Parathyroid adenoma (tissue), 2 donors: Measurements from ENCODE around the gene SPECC1.
"Not testable (repeated sequence)": the region's sequence is repeated elsewhere in the genome, so short reads cannot be mapped to it uniquely, and the experiment has no call there.

Source experiments
- H2AFZ ChIP-seq: fragments of 300-600 bp; sonication (generic); one replicate; pipeline ENCODE4 v1.7.0; 2017; ENCODE audit warnings: antibody characterized with exemption, mild to moderate bottlenecking
- H3K27ac ChIP-seq: fragments of 300-600 bp; sonication (generic); one replicate; pipeline ENCODE4 v1.7.0; 2017
- H3K27me3 ChIP-seq: fragments of 300-600 bp; sonication (generic); one replicate; pipeline ENCODE4 v1.7.0; 2017; ENCODE audit warnings: low read length; ENCODE audit not compliant: control insufficient read depth, insufficient read depth
- H3K36me3 ChIP-seq: fragments of 300-600 bp; sonication (generic); one replicate; pipeline ENCODE4 v1.7.0; 2017; ENCODE audit warnings: low read length; ENCODE audit not compliant: control insufficient read depth, insufficient read depth
- H3K4me1 ChIP-seq: fragments of 300-600 bp; sonication (generic); one replicate; pipeline ENCODE4 v1.7.0; 2017; ENCODE audit warnings: control low read depth
- H3K4me2 ChIP-seq: fragments of 300-600 bp; sonication (generic); one replicate; pipeline ENCODE4 v1.7.0; 2017; ENCODE audit warnings: low read length
- H3K4me3 ChIP-seq: fragments of 300-600 bp; sonication (generic); one replicate; pipeline ENCODE4 v1.7.0; 2017; ENCODE audit warnings: low read depth, low read length
- H3K79me2 ChIP-seq: fragments of 300-600 bp; sonication (generic); one replicate; pipeline ENCODE4 v1.7.0; 2017; ENCODE audit warnings: control low read depth
- H3K9ac ChIP-seq: fragments of 300-600 bp; sonication (generic); one replicate; pipeline ENCODE4 v1.7.0; 2017; ENCODE audit warnings: mild to moderate bottlenecking
- H3K9me3 ChIP-seq: fragments of 300-600 bp; sonication (generic); one replicate; pipeline ENCODE4 v1.7.0; 2017; ENCODE audit warnings: low read length; ENCODE audit not compliant: control insufficient read depth
- TF ChIP-seq, protein P1 (sequence below): fragments of 300-600 bp; sonication (generic); IDR thresholded peaks from one replicate; pipeline ENCODE4 v1.7.0; 2017; ENCODE audit warnings: antibody characterized with exemption, mild to moderate bottlenecking
- donor health status: primary hyperparathyroidism.

The SPECC1 gene

DNA sequence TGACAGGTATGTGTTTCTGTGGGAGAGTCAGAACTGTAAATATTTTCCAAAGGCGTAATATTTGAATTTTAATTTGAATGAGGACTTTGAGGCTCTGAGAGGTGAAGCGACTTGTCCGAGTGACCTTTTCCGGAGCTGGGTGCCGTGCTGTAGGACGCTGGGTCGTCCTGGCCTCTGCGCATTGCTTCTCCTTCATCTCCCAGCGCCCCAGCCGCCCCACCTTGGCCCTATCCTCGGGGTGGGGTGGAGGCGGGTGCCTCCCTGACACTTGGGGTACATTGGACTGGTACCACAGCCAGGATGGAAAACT lies 147.8 kb downstream of the SPECC1 start:
- no peaks in the 10 kb centered on the region for H3K9me3 ChIP-seq
- no peak overlapping the region for H3K27ac ChIP-seq
- H3K4me1 ChIP-seq, result no peaks in the 10 kb centered on the region
- H3K4me3 ChIP-seq, result no peak overlapping the region
- H3K4me2 ChIP-seq, result peak overlapping the region; percentile 92
- peak overlapping the region; percentile 84 for H2AFZ ChIP-seq
- H3K9ac ChIP-seq, result no peak overlapping the region
- H3K27me3 ChIP-seq, result no peaks in the 10 kb centered on the region
- TF ChIP-seq, protein P1, sequence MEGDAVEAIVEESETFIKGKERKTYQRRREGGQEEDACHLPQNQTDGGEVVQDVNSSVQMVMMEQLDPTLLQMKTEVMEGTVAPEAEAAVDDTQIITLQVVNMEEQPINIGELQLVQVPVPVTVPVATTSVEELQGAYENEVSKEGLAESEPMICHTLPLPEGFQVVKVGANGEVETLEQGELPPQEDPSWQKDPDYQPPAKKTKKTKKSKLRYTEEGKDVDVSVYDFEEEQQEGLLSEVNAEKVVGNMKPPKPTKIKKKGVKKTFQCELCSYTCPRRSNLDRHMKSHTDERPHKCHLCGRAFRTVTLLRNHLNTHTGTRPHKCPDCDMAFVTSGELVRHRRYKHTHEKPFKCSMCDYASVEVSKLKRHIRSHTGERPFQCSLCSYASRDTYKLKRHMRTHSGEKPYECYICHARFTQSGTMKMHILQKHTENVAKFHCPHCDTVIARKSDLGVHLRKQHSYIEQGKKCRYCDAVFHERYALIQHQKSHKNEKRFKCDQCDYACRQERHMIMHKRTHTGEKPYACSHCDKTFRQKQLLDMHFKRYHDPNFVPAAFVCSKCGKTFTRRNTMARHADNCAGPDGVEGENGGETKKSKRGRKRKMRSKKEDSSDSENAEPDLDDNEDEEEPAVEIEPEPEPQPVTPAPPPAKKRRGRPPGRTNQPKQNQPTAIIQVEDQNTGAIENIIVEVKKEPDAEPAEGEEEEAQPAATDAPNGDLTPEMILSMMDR, result no peak
- H3K79me2 ChIP-seq, result no peaks in the 10 kb centered on the region
- no peaks in the 10 kb centered on the region for H3K36me3 ChIP-seq

DNA sequence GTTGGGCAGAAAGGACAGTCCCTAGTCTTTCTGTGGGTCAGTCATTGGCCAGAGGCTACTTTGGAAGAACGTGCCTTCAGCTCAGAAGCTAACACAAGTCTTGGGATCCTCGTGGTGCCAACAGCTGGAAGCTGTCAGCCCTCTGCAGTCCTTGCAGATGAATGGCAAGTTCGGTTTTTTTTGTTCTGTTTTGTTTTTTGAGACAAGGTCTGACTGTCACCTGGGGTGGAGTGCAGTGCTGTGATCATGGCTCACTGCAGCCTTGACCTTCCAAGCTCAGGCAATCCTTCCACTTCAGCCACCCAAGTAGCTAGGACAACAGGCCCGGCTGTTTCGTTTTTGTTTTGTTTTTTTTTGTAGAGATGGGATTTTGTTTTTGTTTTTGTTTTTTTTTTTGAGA lies 149.4 kb downstream of the SPECC1 start:
- Histone ChIP-seq H3K4me1 (no peaks in the 10 kb centered on the region), H3K4me3 (no peak overlapping the region), H3K4me2 (no peak overlapping the region), H3K36me3 (no peaks in the 10 kb centered on the region), H3K9me3 (no peaks in the 10 kb centered on the region), H3K27me3 (no peaks in the 10 kb centered on the region), H3K9ac (no peak overlapping the region), H3K27ac (no peak overlapping the region), H2AFZ (no peak overlapping the region), H3K79me2 (no peaks in the 10 kb centered on the region)
- TF ChIP-seq, protein P1, result no peak

DNA sequence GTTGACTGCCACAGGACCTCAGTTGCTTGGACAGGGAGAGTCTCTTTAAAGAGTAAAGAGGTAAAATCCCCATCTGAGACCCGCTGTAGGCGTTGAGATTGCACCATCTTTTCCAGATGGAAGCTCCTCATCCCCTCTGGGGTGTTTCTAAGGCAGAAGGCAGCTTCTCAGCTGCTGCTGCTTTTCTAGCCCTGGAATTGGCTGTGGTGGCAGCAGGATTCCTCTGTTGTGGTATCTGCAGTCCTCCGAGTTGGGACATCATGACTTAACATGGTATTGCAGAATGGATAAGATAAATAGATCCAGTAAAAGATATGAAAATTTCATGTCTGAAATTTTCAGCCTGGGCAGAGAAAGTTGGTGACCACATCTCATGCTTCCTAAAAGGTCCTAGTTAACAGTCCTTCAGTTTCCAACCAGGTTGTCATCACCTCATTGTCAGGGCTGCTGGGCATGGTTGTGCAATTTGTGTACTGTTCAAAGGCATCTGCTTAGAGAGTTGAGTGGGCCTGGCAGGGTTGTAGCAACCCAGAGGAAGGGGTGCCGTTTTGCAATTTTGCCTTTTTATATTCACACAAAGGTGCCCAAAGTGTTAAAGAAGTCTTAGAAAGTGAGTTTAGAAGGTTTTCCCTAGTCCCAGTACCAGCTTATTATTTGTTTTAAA lies 150.4 kb downstream of the SPECC1 start:
- no peak overlapping the region for H3K4me3 ChIP-seq
- H3K4me1 ChIP-seq, result no peaks in the 10 kb centered on the region
- no peaks in the 10 kb centered on the region for H3K9me3 ChIP-seq
- H3K9ac ChIP-seq, result no peak overlapping the region
- TF ChIP-seq, protein P1, result no peak
- H3K27ac ChIP-seq, result no peak overlapping the region
- H2AFZ ChIP-seq, result no peak overlapping the region
- no peaks in the 10 kb centered on the region for H3K36me3 ChIP-seq
- H3K4me2 ChIP-seq, result no peak overlapping the region
- H3K27me3 ChIP-seq, result no peaks in the 10 kb centered on the region
- H3K79me2 ChIP-seq, result no peaks in the 10 kb centered on the region

DNA sequence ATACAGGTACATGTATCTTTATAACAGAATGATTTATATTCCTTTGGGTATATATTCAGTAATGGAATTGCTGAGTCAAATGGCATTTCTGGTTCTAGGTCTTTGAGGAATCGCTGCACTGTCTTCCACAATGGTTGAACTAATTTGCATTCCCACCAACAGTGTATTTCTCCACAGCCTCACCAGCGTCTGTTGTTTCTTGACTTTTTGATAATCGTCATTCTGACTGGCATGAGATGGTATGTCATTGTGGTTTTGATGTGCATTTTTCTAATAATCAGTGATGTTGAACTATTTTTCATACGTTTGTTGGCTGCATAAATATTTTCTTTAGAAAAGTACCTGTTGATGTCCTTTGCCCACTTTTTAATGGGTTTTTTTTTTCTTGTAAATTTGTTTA lies 156.4 kb downstream of the SPECC1 start:
- not testable (repeated sequence) for H3K27ac ChIP-seq, H3K9me3 ChIP-seq, H3K36me3 ChIP-seq, H3K79me2 ChIP-seq, H3K4me2 ChIP-seq, H2AFZ ChIP-seq, H3K9ac ChIP-seq, H3K4me1 ChIP-seq, H3K27me3 ChIP-seq, H3K4me3 ChIP-seq

DNA sequence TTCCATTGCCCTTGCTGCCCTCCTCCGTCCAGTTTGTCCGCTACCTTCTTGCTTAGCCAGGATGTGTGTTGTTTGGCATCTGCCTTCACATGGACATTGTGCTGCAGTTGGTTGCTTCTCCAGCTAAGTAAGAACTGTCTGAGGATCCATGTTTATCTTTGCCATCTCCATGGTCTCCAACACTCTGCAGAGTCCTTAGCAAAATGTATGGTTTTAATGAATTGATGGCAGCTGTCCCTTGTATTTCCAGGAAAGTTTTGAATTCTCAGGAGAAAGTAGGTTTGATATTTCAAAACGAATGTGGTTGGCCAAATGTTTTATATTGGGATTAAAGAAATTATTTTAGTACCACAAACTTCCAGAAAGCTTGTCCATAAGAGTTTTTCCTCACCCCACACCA lies 160.9 kb downstream of the SPECC1 start:
- no peak overlapping the region for H3K4me2 ChIP-seq
- no peak overlapping the region for H3K27ac ChIP-seq
- no peaks in the 10 kb centered on the region for H3K36me3 ChIP-seq
- H2AFZ ChIP-seq, result no peak overlapping the region
- H3K9ac ChIP-seq, result no peak overlapping the region
- peaks cover 4% of the 10 kb centered on the region for H3K4me1 ChIP-seq
- H3K79me2 ChIP-seq, result no peaks in the 10 kb centered on the region
- TF ChIP-seq, protein P1, result no peak
- no peaks in the 10 kb centered on the region for H3K27me3 ChIP-seq
- no peak overlapping the region for H3K4me3 ChIP-seq
- H3K9me3 ChIP-seq, result no peaks in the 10 kb centered on the region
